NCI-H1694 (cell line): ENCODE data around the gene LIPT1.
"Not testable (repeated sequence)": the region's sequence is repeated elsewhere in the genome, so short reads cannot be mapped to it uniquely, and the experiment has no call there.

Experiments
- DNase-seq: peaks from one replicate; lab custom pipeline; 2025; lab: John Stamatoyannopoulos, UW

LIPT1 gene

DNA sequence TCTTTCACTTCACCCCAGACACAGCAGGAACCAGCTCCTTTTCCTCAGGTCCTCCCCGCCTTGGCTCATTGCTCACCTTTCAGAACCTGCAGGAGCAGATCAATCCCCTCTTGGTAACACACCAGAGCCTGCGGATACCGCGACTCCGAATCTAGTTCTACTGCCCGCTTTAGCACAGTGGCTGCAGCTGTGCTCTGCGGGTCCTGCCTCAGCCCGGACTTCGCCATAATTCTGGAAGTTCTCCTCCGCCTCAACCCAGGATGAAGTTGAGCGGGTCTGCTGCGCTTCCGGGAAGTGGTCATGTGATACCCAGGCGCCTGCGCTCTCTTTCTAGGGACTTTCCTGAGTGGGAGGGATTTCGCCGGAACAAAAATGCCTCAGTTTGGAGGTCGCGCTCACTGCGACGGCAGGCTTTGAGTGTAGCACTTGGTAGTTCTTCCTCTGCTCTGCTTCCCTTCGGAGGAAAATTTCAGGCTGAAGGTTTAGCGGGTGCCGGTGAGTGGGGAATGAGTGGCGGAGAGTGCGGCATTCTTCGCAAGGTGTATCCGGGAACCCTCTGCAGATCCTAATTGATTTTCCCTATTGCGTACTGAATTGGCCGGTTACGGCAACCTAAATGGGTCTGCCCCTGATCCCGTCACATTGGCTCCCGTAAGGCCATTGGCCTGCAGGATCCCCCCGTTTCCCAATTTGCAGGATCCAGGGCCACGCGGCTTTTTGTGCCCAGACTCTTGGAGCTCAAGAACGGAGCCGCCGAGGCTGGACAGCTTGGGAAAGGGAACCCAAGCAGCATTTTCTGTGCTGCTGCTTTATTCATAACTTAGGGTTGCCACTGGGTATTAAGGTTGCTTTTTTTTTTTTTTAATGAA lies 26.2 kb downstream of the LIPT1 start, which contains the start of the genes MITD1 and MRPL30:
TSS of gene MITD1 (minus strand) at position 304 of the 869 bp plus-strand sequence. CDS start at position 227, 77 bp downstream.
TSS of gene MRPL30 (plus strand) at position 430 of the 869 bp plus-strand sequence. CDS start 5,020 bp downstream, outside the sequence.
- DNase-seq: peak; percentile 97

DNA sequence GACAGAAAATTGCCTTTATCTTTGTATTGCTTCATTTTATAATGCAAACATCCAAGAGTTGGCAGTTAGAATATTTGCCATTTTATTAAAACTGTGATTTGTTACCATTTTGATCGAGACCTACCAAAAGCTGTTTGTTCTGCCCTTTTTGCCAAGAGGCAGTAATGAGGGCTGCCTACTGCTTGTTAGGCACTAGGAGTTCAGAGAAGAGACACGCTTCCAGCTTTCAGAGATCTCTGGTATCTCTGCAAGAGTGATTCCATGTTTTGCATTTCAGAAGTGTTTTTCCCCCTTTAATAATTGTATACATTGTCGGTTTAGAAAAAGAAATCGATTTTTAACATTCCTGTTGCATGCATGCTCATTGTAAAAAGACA lies 26.8 kb downstream of the LIPT1 start:
- DNase-seq: no peak

DNA sequence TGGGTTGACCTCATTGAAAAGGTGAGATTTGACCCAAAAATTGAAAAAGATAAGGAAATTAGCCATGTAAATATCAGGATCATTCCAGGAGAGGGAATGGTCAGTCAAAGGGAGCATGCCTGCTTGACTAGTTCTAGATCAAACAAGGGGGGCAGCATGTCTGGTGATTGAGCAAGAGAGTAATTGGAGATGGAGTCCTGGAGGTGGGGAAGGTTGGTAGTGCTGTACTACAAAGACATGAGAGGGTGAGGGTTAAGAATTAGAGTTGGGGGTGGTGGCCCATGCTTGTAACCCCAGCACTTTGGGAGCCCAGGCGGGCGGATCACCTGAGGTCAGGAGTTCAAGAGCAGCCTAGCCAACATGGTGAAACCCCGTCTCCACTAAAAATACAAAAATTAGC lies 28.3 kb downstream of the LIPT1 start:
- no peak for DNase-seq

DNA sequence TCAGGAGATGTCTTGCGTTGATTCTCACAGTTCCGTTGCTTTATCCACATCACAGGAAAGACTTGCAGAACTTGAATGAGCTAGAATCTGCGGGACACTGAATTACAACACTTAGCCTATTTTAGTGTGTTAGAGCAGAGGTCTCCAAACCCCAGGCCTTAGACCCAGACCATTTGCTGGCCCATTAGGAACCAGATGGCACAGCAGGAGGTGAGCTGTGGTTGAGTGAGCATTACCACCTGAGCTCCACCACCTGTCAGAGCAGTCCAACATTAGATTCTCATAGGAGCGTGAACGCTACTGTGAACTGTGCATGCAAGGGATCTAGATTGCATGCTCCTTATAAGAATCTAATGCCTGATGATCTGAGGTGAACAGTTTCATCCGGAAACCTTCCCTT lies 30.0 kb downstream of the LIPT1 start:
- DNase-seq: no peak

DNA sequence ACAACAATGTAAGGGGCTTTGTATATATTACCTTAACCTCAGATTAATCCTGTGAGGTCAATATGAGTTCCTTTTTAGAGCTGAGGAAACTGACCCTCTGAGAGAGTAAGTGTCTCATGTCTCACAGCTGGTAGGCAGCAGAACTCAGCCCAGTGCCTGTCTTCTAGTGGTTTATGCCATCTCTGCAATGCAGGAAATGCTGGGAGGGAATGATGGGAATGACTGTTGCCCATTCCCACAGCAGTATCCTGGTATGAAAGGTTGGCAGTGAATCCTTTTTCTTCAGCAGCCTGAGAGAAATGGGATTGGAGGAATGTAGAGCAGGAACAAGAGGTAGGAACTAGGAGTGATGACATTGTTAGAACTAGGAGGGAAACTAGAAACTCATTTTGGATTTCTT lies 32.2 kb downstream of the LIPT1 start:
- no peak for DNase-seq

DNA sequence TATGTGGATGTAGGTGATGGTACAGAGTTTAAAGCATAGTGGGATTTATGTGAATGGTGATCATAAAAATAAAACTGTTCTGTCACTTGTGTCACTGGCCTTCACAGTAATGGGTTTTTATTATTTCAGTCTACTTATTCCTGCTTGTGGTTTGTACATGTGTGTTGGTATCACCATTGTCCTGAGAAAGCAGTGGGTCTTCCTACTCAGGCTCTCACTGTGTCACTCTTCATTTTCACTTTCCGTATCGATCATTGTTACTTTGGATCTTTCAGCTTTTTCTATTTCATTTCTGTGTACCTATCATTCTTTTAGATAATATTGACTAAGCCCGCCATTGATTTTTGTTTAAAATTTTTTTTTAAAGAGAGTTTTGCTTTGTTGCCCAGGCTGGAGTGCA lies 33.6 kb downstream of the LIPT1 start:
- no peak for DNase-seq

DNA sequence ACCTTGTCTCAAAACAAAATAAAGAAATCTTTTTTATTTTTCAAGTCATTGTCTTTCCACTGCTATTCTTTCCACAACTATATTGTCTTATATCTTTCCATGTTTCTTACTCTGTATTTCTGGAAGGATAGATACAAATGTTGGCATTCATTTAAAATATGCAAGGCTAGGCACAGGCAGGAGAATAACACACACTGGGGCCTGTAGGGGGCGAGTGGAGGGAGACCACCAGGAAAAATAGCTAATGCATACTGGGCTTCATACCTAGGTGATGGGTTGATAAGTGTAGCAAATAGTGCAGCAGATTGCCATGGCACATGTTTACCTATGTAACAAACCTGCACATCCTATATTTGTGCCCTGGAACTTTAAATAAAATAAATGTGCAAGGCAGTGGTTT lies 35.8 kb downstream of the LIPT1 start:
- no peak for DNase-seq

DNA sequence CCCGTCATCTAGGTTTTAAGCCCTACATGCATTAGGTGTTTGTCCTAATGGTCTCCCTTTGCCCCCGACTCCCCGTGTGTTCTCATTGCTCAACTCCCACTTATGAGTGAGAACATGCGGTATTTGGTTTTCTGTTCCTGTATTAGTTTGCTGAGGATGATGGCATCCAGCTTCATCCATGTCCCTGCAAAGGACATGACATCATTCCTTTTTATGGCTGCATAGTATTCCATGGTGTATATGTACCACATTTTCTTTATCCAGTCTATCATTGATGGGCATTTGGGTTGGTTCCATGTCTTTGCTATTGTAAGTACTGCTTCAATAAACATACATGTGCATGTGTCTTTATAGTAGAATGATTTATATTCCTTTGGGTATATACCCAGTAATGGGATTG lies 37.6 kb downstream of the LIPT1 start:
- DNase-seq: not testable (repeated sequence)

DNA sequence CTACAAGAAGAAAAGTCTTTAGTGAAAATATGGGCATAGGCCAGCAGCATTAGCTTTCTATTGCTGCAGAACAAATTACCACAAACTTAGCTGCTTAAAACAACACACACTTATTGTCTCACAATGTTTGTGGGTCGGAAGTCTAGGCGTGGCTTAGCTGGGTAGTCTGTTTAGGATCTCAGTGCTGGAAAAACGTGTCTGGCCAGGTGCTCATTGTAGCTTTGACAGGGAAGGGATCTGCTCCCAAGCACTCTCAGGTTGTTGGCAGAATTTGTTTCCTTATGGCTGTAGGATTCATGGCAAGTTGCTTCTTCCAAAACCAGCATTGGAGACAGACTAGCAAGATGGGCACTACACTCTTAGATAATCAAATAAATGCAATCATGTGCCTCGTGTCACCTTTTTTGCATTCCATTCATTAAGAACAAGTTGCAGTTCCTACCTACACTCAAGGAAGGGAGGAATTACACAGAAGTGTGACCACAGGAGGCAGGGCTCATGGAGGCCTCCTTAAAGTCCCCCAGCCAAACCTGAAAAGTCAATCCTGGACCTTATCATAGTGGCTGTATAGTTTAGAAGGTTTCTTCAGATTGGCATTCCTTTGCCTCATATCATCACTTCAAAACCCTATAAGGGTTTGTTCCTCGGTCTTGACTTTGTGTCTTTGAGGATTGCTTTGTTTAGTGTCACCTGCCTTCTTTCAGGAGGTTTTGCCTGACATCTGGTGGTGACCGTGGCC lies 43.5 kb downstream of the LIPT1 start:
- no peak for DNase-seq

DNA sequence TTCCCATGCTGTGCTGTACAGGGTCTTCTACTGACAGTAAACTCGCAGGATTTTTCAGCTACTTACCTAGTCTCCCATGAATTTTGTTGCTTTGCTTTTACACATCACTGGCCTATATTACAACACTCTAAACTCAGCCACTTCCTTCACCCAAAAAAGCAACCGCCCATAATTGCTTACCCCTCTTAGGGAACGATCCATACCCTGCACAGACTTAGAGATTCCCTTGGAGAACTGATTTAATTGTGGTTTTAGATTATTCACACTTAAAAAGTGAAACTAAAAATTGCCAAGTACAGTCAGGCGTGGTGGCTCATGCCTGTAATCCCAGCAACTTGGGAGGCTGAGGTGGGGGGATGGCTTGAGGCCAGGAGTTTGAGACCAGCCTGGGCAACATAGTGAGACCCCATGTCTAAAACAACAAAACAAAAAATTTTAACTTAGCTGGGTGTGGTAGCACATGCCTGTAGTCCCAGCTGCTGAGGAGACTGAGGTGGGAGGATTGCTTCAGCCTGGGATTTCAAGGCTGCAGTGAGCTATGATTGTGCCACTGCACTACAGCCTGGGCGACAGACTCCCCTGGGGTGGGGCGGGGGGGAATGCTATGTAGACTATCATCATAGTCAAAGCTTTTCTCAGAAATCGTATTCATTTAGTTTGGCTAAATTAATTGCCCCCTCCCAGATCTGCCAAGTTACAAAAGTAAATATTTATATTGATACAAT lies 45.5 kb downstream of the LIPT1 start:
- DNase-seq: no peak

DNA sequence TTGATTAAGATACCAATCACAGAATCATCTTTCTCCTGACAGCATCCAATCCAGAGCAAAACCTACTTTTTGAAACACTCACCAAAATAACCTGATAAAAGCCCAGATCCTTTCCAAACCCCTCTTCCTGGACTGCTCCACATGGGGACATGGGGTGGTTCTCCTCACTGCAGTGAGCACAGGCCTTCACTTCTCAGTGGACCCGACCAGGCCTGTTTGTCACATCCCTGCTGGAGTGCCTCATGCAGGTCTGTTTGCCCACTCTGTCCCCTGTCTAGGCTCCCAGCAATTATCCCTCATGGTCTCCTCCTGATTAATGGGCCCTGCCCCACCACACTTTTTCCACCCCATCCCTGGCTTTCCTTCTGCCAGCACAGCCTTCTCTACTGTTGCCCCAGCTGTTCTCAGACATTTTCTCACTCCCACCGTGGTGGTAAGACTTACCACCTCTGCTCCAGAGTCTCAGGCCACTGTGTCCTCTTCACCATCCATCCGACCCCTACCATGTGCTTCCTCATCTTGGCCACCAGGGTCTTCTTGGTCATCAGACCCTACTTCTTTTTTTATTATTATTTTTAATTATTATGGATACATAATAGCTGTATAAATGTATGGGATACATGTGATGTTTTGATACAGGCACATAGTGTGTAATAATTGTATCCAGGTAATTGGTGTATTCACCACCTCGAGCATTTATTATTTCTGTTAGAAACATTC lies 47.4 kb downstream of the LIPT1 start:
- no peak for DNase-seq

DNA sequence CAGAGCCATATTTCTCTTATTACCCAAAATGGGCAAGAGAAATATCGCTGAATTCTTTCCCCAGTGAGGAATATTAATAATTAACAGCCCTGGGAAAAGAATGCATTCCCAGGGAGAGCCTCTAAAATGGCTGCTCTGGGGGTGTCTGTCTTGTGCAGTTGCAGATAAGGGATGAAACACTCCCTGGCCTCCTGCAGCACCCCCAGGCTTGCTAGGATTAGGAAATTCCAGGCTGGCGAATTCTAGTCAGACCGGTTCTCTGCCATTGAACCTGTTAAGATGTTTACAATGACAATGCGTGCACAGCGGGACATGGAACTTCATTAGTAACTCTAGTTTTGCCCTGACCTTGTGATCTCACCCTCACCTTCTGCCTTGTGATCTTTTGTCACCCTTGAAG lies 50.7 kb downstream of the LIPT1 start:
- DNase-seq: no peak
